Measurements from ENCODE around the gene RARA. TPM values are rescaled to one million over a fixed set of nuclear protein-coding genes. Genes with fewer than 3 reads are reported as not detected.
A peak's percentile ranks its signal among the peaks of the same experiment; 100 is the strongest.

RARA gene
- total and polyA plus RNA-seq, 12 donors = 4.7 to 58.2 (median 33.0) TPM

GRCh38 chr17:40341808-40342503 is 33.0 kb downstream of the RARA start:
- Histone ChIP-seq H3K4me3 (peak overlapping the region; percentile 3 to 93 (median 68)), H3K36me3 (replicated peaks in 1 of 2) (no peaks in the 10 kb centered on the region), H3K9me3 (replicated peaks in 1 of 3) (no peaks in the 10 kb centered on the region), H3K27ac (peak overlapping the region; percentile 71 to 100 (median 89)), H3K27me3 (no peaks in the 10 kb centered on the region), H3K4me1 (replicated peaks in 1 of 2) (peaks cover 29 to 65% of the 10 kb centered on the region in 2 donors)
- WGBS, 4 donors = 0 to 1% (median 0%) methylated on average over 7 to 55 of the region's 55 CpGs
- peak; percentile 74 to 87 (median 82) for DNase-seq
- TF ChIP-seq POLR2A (IDR thresholded peaks at IDR 0.05) (peak; percentile 34 to 51), CTCF (IDR thresholded peaks at IDR 0.05) (no peak)
- intact Hi-C loops (cut with DNase I) = no loop called here

- H3K4me1 ChIP-seq (replicated peaks in 1 of 2) = peaks cover 36 to 71% of the 10 kb centered on the region in 2 donors
- WGBS, 4 donors = 7 to 35% (median 11%) methylated on average over 18 to 38 of the region's 38 CpGs
- H3K4me3 ChIP-seq = peak overlapping the region in 3 of 4 donors; percentile 2 to 93 (median 77)
- no peaks in the 10 kb centered on the region for H3K9me3 ChIP-seq (replicated peaks in 1 of 3)
- TF ChIP-seq POLR2A (IDR thresholded peaks at IDR 0.05) = no peak
- TF ChIP-seq CTCF (IDR thresholded peaks at IDR 0.05) = no peak
- no peaks in the 10 kb centered on the region for H3K36me3 ChIP-seq (replicated peaks in 1 of 2)
- intact Hi-C loops (cut with DNase I) = no loop called here
- H3K27ac ChIP-seq = peak overlapping the region in 4 of 5 donors; percentile 88 to 100 (median 90)
- H3K27me3 ChIP-seq = no peaks in the 10 kb centered on the region
- DNase-seq = peak in 2 of 7 donors; percentile 17 to 67
Measured at GRCh38 chr17:40342504-40343218, 33.7 kb downstream of the RARA start.

GRCh38 chr17:40343219-40344119 is 34.5 kb downstream of the RARA start:
- H3K27ac ChIP-seq = peak overlapping the region in 4 of 5 donors; percentile 88 to 100 (median 90)
- intact Hi-C loops (cut with DNase I) = no loop called here
- H3K9me3 ChIP-seq (replicated peaks in 1 of 3) = no peaks in the 10 kb centered on the region
- peaks cover 0 to 2% of the 10 kb centered on the region in 2 donors for H3K36me3 ChIP-seq (replicated peaks in 1 of 2)
- peaks cover 45 to 71% of the 10 kb centered on the region in 2 donors for H3K4me1 ChIP-seq (replicated peaks in 1 of 2)
- 39 to 66% (median 51%) methylated on average over 9 to 15 of the region's 15 CpGs for WGBS, 4 donors
- TF ChIP-seq CTCF (IDR thresholded peaks at IDR 0.05) (no peak), POLR2A (IDR thresholded peaks at IDR 0.05) (no peak)
- peak overlapping the region in 2 of 4 donors; percentile 77 to 93 for H3K4me3 ChIP-seq
- peak in 2 of 7 donors; percentile 40 to 78 for DNase-seq
- no peaks in the 10 kb centered on the region for H3K27me3 ChIP-seq
